Esophagus squamous epithelium (tissue), 5 donors: ENCODE results near the gene RGR. TPM values are rescaled to one million over a fixed set of nuclear protein-coding genes. Genes with fewer than 3 reads are reported as not detected.

Experiments
- DNase-seq: peaks from one replicate; lab custom pipeline; 2025; lab: John Stamatoyannopoulos, UW
- H3K27ac ChIP-seq, 4 donors: fragments of 200-600 bp; sonication (generic); one replicate each; pipeline ENCODE4 v1.5.1; 2016 to 2019; ENCODE audit warnings: mild to moderate bottlenecking in 1 of 4
- H3K27me3 ChIP-seq, 4 donors: fragments of 200-600 bp; sonication (generic); 1 replicate in 3 of 4; 2 replicates in 1 of 4; pipeline versions ENCODE4 v1.5.1 to v1.6.0; 2017 to 2021; ENCODE audit warnings: antibody characterized with exemption in 1 of 4
- H3K36me3 ChIP-seq, 3 donors: fragments of 200-600 bp; sonication (generic); one replicate each; pipeline ENCODE4 v1.5.1; 2016 to 2019
- H3K4me1 ChIP-seq, 3 donors: fragments of 200-600 bp; sonication (generic); one replicate each; pipeline ENCODE4 v1.5.1; 2017 to 2019
- H3K4me3 ChIP-seq, 4 donors: fragments of 200-600 bp; sonication (generic); 1 replicate in 3 of 4; 2 replicates in 1 of 4; pipeline ENCODE4 v1.5.1; 2016 to 2019; ENCODE audit warnings: mild to moderate bottlenecking in 2 of 4, moderate library complexity in 1 of 4
- H3K9me3 ChIP-seq, 3 donors: fragments of 200-600 bp; sonication (generic); one replicate each; pipeline ENCODE4 v1.5.1; 2016 to 2019
- POLR2A ChIP-seq, 4 donors: fragments of 450-650 bp; IDR thresholded peaks; one replicate each; pipeline ENCODE4 v1.6.1; 2017; ENCODE audit warnings: antibody characterized with exemption in 4 of 4, mild to moderate bottlenecking in 4 of 4, moderate library complexity in 3 of 4
- WGBS, 2 donors: methylation state at CpG; one replicate each; pipeline ENCODE4 v1.1.5; 2018; 5-methylcytosine and 5-hydroxymethylcytosine counted together
- intact Hi-C: fragments of 100-400 bp; cut with DNase I; formaldehyde crosslinking; loops from one replicate; pipeline ENCODE4 v1.15.0; 2022
- total RNA-seq, 4 donors: library from RNA; depleted of rRNA; stranded (reverse); fragments of >200 nt; gene quantifications; one replicate each; pipeline ENCODE4 v1.1.0, GENCODE V29; 2016
- TF ChIP-seq, protein P1 (sequence below), 6 experiments: fragments of 450-650 bp in 4 of 6; fragments of 200-600 bp in 2 of 6; sonication (generic) in 2 of 6; IDR thresholded peaks; one replicate each; pipeline ENCODE4 v1.5.1; 2016 to 2019; ENCODE audit warnings: antibody characterized with exemption in 6 of 6, mild to moderate bottlenecking in 4 of 6, moderate library complexity in 4 of 6
- donor health status: DM: yes; HTN: yes; CAD: no.

RGR gene
- total RNA-seq, 4 donors from 2014 or later, result 0.09 to 0.57 TPM; not detected in 2

DNA sequence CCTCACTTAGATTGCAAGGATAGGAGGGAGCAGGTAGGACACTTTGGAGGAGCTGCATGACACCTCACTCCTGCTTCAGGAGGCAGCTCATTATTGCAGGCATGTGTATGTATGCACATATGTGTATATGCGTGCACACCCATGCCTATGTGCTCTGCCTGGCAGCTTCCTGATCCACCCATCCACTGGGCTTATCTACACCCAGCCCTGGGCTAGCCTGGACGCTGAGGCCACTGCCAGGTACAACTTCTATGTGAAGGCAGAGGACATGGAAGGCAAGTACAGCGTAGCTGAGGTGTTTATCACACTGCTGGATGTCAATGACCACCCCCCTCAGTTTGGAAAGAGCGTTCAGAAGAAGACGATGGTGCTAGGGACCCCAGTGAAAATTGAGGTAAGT lies 32.8 kb upstream of the RGR start:
- H3K9me3 ChIP-seq, result no peaks in the 10 kb centered on the region
- TF ChIP-seq, protein P1, sequence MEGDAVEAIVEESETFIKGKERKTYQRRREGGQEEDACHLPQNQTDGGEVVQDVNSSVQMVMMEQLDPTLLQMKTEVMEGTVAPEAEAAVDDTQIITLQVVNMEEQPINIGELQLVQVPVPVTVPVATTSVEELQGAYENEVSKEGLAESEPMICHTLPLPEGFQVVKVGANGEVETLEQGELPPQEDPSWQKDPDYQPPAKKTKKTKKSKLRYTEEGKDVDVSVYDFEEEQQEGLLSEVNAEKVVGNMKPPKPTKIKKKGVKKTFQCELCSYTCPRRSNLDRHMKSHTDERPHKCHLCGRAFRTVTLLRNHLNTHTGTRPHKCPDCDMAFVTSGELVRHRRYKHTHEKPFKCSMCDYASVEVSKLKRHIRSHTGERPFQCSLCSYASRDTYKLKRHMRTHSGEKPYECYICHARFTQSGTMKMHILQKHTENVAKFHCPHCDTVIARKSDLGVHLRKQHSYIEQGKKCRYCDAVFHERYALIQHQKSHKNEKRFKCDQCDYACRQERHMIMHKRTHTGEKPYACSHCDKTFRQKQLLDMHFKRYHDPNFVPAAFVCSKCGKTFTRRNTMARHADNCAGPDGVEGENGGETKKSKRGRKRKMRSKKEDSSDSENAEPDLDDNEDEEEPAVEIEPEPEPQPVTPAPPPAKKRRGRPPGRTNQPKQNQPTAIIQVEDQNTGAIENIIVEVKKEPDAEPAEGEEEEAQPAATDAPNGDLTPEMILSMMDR (IDR thresholded peaks at IDR 0.05), result no peak
- TF ChIP-seq POLR2A (IDR thresholded peaks at IDR 0.05), result no peak
- peaks cover 0 to 29% (median 0%) of the 10 kb centered on the region in 3 donors for H3K36me3 ChIP-seq
- 76 to 93% methylated on average over 3 to 4 of the region's 5 CpGs for WGBS, 2 donors
- intact Hi-C loops, result no loop called here
- H3K27ac ChIP-seq, result no peak overlapping the region
- no peaks in the 10 kb centered on the region for H3K27me3 ChIP-seq
- H3K4me3 ChIP-seq, result no peak overlapping the region
- no peaks in the 10 kb centered on the region for H3K4me1 ChIP-seq
- DNase-seq, result no peak

DNA sequence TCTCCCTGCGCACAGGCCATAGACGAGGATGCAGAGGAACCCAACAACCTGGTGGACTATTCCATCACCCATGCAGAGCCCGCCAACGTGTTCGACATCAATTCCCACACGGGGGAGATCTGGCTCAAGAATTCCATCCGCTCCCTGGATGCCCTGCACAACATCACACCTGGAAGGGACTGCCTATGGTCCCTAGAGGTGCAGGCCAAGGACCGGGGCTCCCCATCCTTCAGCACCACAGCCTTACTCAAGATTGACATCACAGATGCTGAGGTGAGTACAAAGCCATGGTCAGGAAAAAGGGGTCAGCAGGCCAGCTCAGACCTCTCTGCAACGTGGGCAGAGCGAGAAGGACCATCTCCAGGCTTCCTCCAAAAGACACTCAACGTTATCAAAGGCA lies 31.8 kb upstream of the RGR start:
- Histone ChIP-seq H3K9me3 (no peaks in the 10 kb centered on the region), H3K27ac (no peak overlapping the region), H3K27me3 (no peaks in the 10 kb centered on the region), H3K36me3 (peaks cover 0 to 27% (median 0%) of the 10 kb centered on the region in 3 donors), H3K4me1 (no peaks in the 10 kb centered on the region), H3K4me3 (no peak overlapping the region)
- 70 to 76% methylated on average over 2 to 10 of the region's 11 CpGs for WGBS, 2 donors
- no peak for DNase-seq
- intact Hi-C loops, result no loop called here
- TF ChIP-seq POLR2A (IDR thresholded peaks at IDR 0.05), result no peak
- TF ChIP-seq, protein P1 (IDR thresholded peaks at IDR 0.05), result no peak

DNA sequence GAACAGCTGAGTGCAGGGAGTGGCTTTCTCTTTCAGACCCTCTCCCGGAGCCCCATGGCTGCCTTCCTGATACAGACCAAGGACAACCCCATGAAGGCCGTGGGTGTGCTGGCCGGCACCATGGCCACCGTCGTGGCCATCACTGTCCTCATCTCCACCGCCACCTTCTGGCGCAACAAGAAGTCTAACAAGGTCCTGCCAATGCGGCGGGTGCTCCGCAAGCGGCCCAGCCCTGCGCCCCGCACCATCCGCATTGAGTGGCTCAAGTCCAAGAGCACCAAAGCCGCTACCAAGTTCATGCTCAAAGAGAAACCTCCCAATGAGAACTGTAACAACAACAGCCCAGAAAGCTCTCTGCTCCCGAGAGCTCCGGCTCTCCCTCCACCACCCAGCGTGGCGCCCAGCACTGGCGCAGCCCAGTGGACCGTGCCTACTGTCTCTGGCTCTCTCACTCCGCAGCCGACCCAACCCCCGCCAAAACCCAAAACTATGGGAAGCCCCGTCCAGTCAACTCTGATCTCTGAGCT lies 30.7 kb upstream of the RGR start:
- Histone ChIP-seq H3K4me1 (no peaks in the 10 kb centered on the region), H3K4me3 (no peak overlapping the region), H3K27me3 (no peaks in the 10 kb centered on the region), H3K9me3 (no peaks in the 10 kb centered on the region), H3K36me3 (peaks cover 0 to 18% (median 0%) of the 10 kb centered on the region in 3 donors), H3K27ac (no peak overlapping the region)
- WGBS, 2 donors, result 66% methylated on average over 8 of the region's 25 CpGs; no CpG with 5 or more reads in 1 of the 2 donors
- TF ChIP-seq, protein P1 (IDR thresholded peaks at IDR 0.05), result no peak
- TF ChIP-seq POLR2A (IDR thresholded peaks at IDR 0.05), result no peak
- DNase-seq, result no peak
- intact Hi-C loops, result no loop called here

DNA sequence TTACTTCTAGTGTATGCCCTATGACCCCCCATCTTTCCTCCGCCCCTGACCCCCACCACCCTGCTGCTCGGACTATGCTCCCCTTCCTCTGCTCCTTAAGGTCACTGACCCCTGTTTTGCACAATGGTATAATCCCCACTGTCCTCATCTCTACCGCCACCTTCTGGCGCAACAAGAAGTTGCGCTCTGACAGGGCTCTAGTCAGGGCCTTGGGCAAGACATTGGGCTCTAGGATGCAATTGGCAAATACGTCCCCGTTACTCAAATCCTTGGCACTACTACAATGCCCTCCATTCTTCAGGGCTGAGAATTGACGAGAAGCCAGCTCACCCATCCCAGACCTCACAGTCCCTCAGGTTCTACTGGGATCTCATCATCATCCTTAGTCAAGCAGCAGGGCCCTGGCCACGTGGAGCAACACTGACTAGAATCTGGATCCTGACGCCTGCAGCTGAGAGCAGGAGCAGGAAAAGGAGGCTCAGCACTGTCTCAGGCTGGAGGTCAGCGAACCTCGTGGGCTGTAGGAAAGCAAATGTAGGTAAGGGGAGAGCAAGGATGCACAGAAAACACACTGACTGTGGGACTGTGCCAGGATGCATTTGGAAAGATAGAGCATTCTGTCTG lies 30.1 kb upstream of the RGR start:
- no peaks in the 10 kb centered on the region for H3K4me1 ChIP-seq
- DNase-seq, result no peak
- H3K27me3 ChIP-seq, result no peaks in the 10 kb centered on the region
- WGBS, 2 donors, result 51 to 70% methylated on average over 5 to 7 of the region's 12 CpGs
- no peak overlapping the region for H3K4me3 ChIP-seq
- intact Hi-C loops, result no loop called here
- TF ChIP-seq POLR2A (IDR thresholded peaks at IDR 0.05), result no peak
- TF ChIP-seq, protein P1 (IDR thresholded peaks at IDR 0.05), result peak in 4 of 6 experiments; percentile 13 to 39 (median 31)
- no peaks in the 10 kb centered on the region for H3K9me3 ChIP-seq
- H3K36me3 ChIP-seq, result peaks cover 0 to 18% (median 0%) of the 10 kb centered on the region in 3 donors
- no peak overlapping the region for H3K27ac ChIP-seq

DNA sequence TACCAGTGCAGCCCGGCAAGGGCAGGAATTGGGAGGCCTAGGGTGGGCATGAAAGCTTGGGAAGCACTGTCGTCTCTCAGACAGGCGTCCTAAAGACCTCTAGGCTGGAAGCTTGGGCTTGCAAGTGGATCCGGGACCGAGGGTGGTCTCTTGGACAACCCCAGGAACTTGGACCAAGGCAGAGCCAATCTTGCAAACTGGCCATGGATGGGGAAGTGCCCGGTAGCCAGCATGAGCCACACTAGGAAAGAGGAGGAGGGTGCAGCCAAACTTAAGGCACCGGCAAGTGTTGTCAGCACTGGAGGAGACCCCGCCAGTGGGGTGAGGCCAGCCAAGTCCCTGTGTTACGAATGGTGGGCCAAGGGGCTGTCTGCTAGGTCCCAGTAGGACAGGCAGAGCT lies 28.0 kb upstream of the RGR start:
- H3K27ac ChIP-seq, result no peak overlapping the region
- 89% methylated on average over 3 to 8 of the region's 9 CpGs for WGBS, 2 donors
- DNase-seq, result no peak
- no peak overlapping the region for H3K4me3 ChIP-seq
- no peaks in the 10 kb centered on the region for H3K4me1 ChIP-seq
- H3K9me3 ChIP-seq, result no peaks in the 10 kb centered on the region
- intact Hi-C loops, result no loop called here
- TF ChIP-seq POLR2A (IDR thresholded peaks at IDR 0.05), result no peak
- TF ChIP-seq, protein P1 (IDR thresholded peaks at IDR 0.05), result no peak
- peaks cover 0 to 3% (median 0%) of the 10 kb centered on the region in 4 donors for H3K27me3 ChIP-seq
- peaks cover 0 to 8% (median 0%) of the 10 kb centered on the region in 3 donors for H3K36me3 ChIP-seq
